ENCODE data around the gene ANKRD36B.
"Not testable (repeated sequence)": the region's sequence is repeated elsewhere in the genome, so short reads cannot be mapped to it uniquely, and the experiment has no call there.

The ANKRD36B gene

DNA sequence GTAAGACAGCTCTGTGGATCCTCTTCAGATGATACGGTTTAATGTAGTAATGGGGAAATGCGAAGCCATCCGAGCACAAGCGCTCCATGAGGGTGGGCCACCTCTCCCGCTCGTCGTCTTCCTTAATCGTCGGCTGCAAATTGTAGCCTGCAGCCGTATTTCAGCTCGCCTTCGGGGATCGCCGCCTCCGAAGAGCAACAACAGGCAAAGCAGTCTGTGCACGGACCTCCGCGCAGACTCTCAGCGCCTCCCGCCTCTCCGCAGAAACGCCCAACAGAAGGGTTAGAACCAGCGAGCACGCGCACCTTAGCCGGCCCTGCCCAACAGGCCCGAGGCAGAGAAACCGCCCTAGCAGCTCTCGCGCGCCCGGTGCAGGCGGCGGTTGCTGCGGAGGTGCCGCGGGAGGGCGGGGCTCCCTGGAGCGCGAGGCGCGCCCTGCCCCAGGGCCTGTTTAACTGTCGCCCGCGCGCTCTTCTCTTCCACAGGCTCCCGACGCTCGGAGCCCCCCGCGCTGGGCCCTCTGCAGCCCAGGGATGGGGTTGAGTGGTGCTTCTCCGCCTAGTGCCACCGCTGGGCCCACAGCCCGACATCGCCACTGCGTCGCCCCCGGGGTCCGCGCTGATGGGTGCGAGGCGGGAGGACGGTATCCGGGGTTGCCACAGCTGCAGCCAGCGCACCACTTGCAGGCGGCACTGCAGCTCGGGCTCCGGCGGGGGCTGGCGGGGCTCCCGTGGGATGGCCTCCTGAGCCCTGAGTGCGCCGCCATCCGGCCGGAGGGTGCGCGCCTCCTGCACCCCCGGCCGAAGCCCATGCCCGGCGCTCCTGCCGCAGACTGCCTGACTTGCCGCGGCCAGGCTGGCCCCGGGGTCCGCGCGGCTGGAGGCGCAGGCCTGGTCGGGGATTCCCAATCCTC is at the start of gene ANKRD36B:
Gene ANKRD36B (minus strand): TSS at position 280 of the 913 bp plus-strand sequence. CDS start 192 bp downstream, at position 88.
- peak within 1 kb of the TSS; percentile 57 for H3K4me3 ChIP-seq (replicated peaks; ENCODE audit: low read depth, low read length)
- peak; percentile 35 for DNase-seq (ENCODE audit: extremely low read depth, low read depth)

- not testable (repeated sequence) for H3K4me3 ChIP-seq (replicated peaks; ENCODE audit: low read depth, low read length); DNase-seq (ENCODE audit: extremely low read depth, low read depth)
Observed at GRCh38 chr2:97626049-97626430, 36.4 kb upstream of the ANKRD36B start.

DNA sequence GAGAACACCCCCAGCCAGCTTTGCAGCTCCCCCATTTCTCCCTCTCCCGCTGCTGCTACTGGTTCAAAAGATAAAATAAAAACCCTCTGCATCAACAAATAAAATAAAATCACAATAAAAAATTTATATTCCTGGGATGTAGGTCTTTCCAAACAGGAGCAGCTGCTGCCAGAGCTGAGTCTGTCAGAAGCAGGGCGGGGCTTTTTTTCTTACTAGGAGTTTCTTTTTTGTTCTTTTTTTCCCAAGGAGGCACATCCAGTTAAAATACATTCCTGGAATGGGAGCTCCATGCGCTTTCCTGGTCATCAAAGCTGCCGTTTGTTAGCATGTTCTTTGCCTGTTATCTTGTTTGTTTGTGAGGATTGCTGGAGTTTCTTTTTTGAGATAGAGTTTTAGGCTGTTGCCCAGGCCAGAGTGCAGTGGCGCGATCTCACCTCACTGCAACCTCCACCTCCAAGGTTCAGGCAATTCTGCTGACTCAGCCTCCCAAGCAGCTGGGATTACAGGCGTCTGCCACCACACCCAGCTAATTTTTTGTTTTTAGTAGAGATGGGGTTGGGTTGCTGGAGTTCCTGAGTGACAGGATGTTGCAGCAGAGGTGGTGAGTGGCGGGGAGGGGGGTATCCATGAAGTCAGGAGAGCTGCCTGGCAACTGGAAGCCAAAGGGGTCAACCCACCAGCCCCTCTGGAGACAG is 35.8 kb upstream of the ANKRD36B start:
- H3K4me3 ChIP-seq (replicated peaks; ENCODE audit: low read depth, low read length); DNase-seq (ENCODE audit: extremely low read depth, low read depth): not testable (repeated sequence)

DNA sequence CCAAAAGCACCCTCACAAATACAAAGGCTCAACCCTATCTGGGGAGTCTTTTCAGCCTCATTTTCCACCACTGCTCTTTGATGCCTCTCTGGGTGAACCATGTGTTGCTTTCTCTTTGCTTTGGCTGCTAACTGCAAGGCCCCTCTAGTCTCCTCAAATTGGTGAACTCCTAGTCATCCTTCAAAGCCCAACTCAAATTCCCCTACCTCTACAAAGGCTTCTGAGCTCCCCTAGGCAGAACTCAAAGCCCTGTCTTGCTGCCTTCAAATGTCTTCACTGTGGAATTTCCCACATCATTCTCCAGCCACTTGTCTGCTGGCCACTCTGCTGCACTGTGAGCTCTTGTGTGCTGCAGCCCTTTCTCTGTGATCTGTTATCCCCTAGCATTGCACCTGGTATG is 33.3 kb upstream of the ANKRD36B start:
- DNase-seq (ENCODE audit: extremely low read depth, low read depth); H3K4me3 ChIP-seq (replicated peaks; ENCODE audit: low read depth, low read length): not testable (repeated sequence)

DNA sequence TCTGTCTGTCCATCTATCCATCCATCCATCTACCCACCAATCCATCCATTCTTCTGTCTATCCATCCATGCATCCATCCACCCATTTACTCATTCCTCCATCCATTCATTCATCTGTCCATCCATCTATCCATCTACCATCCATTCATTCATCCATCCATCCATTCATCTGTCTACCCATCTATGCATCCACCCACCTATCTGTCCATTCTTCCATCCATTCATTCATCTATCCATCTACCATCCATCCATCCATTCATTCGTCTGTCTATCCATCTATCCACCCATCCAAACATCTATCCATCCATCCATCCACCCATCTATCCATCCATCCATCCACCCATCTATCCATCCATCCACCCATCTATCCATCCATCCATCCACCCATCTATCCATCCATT is 30.8 kb upstream of the ANKRD36B start:
- H3K4me3 ChIP-seq (replicated peaks; ENCODE audit: low read depth, low read length); DNase-seq (ENCODE audit: extremely low read depth, low read depth): not testable (repeated sequence)

GRCh38 chr2:97618939-97619827 is 29.5 kb upstream of the ANKRD36B start:
- not testable (repeated sequence) for H3K4me3 ChIP-seq (replicated peaks; ENCODE audit: low read depth, low read length); DNase-seq (ENCODE audit: extremely low read depth, low read depth)

- TF ChIP-seq CTCF (IDR thresholded peaks at IDR 0.05; ENCODE audit: low read depth, low read length, missing control alignments): no peak
- no peak for DNase-seq (ENCODE audit: extremely low read depth, low read depth)
- H3K4me3 ChIP-seq (replicated peaks; ENCODE audit: low read depth, low read length): no peak overlapping the region
Observed at GRCh38 chr2:97617911-97618310, 28.2 kb upstream of the ANKRD36B start.

- not testable (repeated sequence) for H3K4me3 ChIP-seq (replicated peaks; ENCODE audit: low read depth, low read length)
Observed at GRCh38 chr2:97615746-97616145, 26.1 kb upstream of the ANKRD36B start.

GRCh38 chr2:97611895-97612294 is 22.2 kb upstream of the ANKRD36B start:
- H3K4me3 ChIP-seq (replicated peaks; ENCODE audit: low read depth, low read length); DNase-seq (ENCODE audit: extremely low read depth, low read depth): not testable (repeated sequence)

More at GRCh38 chr2:97615746-97616145, 26.1 kb upstream of the ANKRD36B start:
- DNase-seq (ENCODE audit: extremely low read depth, low read depth): not testable (repeated sequence)

DNA sequence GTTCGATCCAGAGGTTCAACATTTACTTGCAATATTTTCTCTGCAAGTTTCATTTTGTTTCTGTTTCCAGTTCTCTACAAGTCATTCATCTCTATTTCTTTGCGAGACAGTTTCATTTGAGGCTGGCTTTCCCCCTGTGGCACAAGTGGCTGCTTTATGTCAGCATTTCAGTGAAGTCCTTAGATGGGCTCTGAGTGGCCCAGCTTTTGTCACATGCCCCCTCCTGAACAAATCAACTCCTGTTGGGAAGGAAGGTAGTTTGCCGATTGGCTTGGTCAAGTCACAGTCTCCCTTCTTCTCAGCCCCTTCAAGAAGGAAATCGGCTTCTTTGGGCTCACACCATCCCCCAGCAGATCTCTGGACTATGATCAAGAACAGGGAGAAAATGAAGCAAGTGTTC is 19.1 kb upstream of the ANKRD36B start:
- DNase-seq (ENCODE audit: extremely low read depth, low read depth); H3K4me3 ChIP-seq (replicated peaks; ENCODE audit: low read depth, low read length): not testable (repeated sequence)

- not testable (repeated sequence) for H3K4me3 ChIP-seq (replicated peaks; ENCODE audit: low read depth, low read length); DNase-seq (ENCODE audit: extremely low read depth, low read depth)
Observed at GRCh38 chr2:97605524-97606339, 16.1 kb upstream of the ANKRD36B start.

DNA sequence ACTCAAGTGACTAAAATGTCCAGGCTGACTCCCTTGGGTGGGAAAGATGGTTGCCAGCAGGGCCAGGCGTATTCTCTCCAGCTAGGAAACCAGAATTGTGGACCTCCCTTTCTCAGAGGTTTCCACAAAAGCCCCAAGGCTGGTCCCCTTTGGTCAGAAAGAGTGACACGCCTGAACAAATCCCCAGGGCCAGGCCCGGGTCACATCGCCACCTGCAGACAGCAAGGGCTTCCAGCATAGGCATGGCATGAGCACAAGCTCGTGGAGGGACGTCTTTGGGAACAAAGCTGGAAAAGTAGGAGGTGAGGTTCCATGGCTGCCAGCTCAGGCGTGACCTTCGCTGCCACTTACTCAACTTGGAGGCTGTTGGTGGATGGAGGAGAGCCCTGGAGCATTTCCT is 15.4 kb upstream of the ANKRD36B start:
- not testable (repeated sequence) for DNase-seq (ENCODE audit: extremely low read depth, low read depth); H3K4me3 ChIP-seq (replicated peaks; ENCODE audit: low read depth, low read length)

DNA sequence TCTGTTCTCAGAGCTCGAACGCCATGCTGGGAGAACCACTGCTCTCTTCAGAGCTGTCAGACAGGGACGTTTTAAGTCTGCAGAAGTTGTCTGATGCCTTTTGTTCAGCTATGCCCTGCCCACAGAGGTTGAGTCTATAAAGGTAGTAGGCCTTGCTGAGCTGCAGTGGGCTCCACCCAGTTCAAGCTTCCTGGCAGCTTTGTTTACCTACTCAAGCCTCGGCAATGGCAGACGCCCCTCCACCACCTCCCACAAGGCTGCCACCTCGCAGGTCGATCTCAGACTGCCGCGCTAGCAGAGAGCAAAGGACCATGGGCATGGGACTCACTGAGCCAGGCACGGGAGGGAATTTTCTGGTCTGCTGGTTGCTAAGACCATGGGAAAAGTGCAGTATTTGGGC is 11.9 kb upstream of the ANKRD36B start:
- DNase-seq (ENCODE audit: extremely low read depth, low read depth); H3K4me3 ChIP-seq (replicated peaks; ENCODE audit: low read depth, low read length): not testable (repeated sequence)

DNA sequence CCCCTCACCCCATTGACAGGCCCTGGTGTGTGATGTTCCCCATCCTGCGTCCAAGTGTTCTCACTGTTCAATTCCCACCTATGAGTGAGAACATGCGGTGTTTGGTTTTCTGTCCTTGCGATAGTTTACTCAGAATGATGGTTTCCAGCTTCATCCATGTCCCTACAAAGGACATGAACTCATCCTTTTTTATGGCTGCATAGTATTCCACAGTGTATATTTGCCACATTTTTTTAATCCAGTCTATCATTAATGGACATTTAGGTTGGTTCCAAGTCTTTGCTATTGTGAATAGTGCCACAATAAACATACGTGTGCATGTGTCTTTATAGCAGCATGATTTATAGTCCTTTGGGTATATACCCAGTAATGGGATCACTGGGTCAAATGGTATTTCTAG is 6.5 kb upstream of the ANKRD36B start:
- DNase-seq (ENCODE audit: extremely low read depth, low read depth); H3K4me3 ChIP-seq (replicated peaks; ENCODE audit: low read depth, low read length): not testable (repeated sequence)

DNA sequence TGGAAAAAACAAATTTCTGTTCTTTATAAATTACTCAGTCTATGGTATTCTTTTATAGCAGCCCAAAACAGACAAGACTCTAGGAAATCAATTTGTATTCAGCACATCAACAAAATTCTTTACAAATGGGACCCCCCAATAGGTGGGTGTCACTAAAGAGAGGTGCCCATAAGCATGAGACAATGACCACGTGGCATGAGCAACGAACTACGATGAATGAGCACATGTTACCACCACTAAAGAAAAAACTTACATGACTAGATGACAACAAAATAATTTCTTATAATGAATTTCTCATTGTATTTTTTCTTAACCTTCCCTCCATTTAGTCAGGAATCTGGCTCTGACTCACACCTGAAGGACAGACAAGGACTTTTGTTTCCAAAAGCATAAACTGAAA is 3.8 kb upstream of the ANKRD36B start:
- H3K4me3 ChIP-seq (replicated peaks; ENCODE audit: low read depth, low read length); DNase-seq (ENCODE audit: extremely low read depth, low read depth): not testable (repeated sequence)

All from HFF-Myc (cell line).